H9 (cell line): ENCODE measurements around the gene GPR12. TPM values are rescaled to one million over a fixed set of nuclear protein-coding genes. Genes with fewer than 3 reads are reported as not detected.
A peak's percentile ranks its signal among the peaks of the same experiment; 100 is the strongest.

Source experiments
- DNase-seq: peaks from one replicate; pipeline ENCODE4 v3.0.0-alpha.2; 2017
- H2AFZ ChIP-seq: one replicate; pipeline ENCODE4 v1.6.1; 2013; ENCODE audit warnings: mild to moderate bottlenecking, low read length, control low read depth, moderate library complexity
- H2AK5ac ChIP-seq: 2 replicates; pipeline ENCODE4 v1.6.1; 2013; ENCODE audit warnings: low read length, control low read depth, mixed read lengths; ENCODE audit not compliant: insufficient read length
- H2BK120ac ChIP-seq: one replicate; pipeline ENCODE4 v1.6.1; 2013; ENCODE audit warnings: low read depth, mild to moderate bottlenecking, low read length, control low read depth, inconsistent platforms; ENCODE audit not compliant: poor library complexity, severe bottlenecking
- H2BK12ac ChIP-seq: 2 replicates; pipeline ENCODE4 v1.6.1; 2013; ENCODE audit warnings: low read length, control low read depth, mixed read lengths, low read depth; ENCODE audit not compliant: insufficient read length
- H2BK15ac ChIP-seq: 2 replicates; pipeline ENCODE4 v1.6.1; 2013; ENCODE audit warnings: low read depth, low read length, control low read depth
- H2BK20ac ChIP-seq: one replicate; pipeline ENCODE4 v1.6.1; 2013; ENCODE audit warnings: low read depth, mild to moderate bottlenecking, low read length, control low read depth, inconsistent platforms; ENCODE audit not compliant: poor library complexity, severe bottlenecking
- H2BK5ac ChIP-seq: 2 replicates; pipeline ENCODE4 v1.6.1; 2013; ENCODE audit warnings: low read length, control low read depth, mixed read lengths; ENCODE audit not compliant: insufficient read length
- H3K14ac ChIP-seq: 2 replicates; pipeline ENCODE4 v1.6.1; 2013; ENCODE audit warnings: low read length, control low read depth; ENCODE audit not compliant: insufficient read depth
- H3K18ac ChIP-seq: 2 replicates; pipeline ENCODE4 v1.6.1; 2013; ENCODE audit warnings: low read depth, mild to moderate bottlenecking, mixed read lengths, low read length, control low read depth; ENCODE audit not compliant: insufficient read length
- H3K23ac ChIP-seq: 2 replicates; pipeline ENCODE4 v1.6.1; 2013; ENCODE audit warnings: low read length, control low read depth, mixed read lengths, low read depth; ENCODE audit not compliant: insufficient read length
- H3K23me2 ChIP-seq: 2 replicates; pipeline ENCODE4 v1.6.1; 2013; ENCODE audit warnings: low read depth, mild to moderate bottlenecking, mixed read lengths, low read length, control low read depth; ENCODE audit not compliant: insufficient read length, poor library complexity, severe bottlenecking
- H3K27ac ChIP-seq: 2 replicates; pipeline ENCODE4 v1.5.1; 2013; ENCODE audit warnings: low read length, control low read depth, mixed read lengths, low read depth; ENCODE audit not compliant: insufficient read length
- H3K27me3 ChIP-seq: 2 replicates; pipeline ENCODE4 v1.6.1; 2013; ENCODE audit warnings: low read length, control low read depth, inconsistent platforms; ENCODE audit not compliant: insufficient read depth
- H3K4ac ChIP-seq: 2 replicates; pipeline ENCODE4 v1.6.1; 2013; ENCODE audit warnings: low read depth, mild to moderate bottlenecking, control low read depth, inconsistent platforms, low read length, moderate library complexity
- H3K4me1 ChIP-seq: 2 replicates; pipeline ENCODE4 v1.6.1; 2013; ENCODE audit warnings: low read length, control low read depth, inconsistent platforms; ENCODE audit not compliant: insufficient read depth
- H3K4me2 ChIP-seq: 2 replicates; pipeline ENCODE4 v1.6.1; 2013; ENCODE audit warnings: low read length, control low read depth, mixed read lengths; ENCODE audit not compliant: insufficient read length, insufficient read depth
- H3K56ac ChIP-seq: 2 replicates; pipeline ENCODE4 v1.6.1; 2013; ENCODE audit warnings: low read depth, mild to moderate bottlenecking, mixed read lengths, low read length, control low read depth; ENCODE audit not compliant: insufficient read length
- H3K79me1 ChIP-seq: 2 replicates; pipeline ENCODE4 v1.6.1; 2013; ENCODE audit warnings: low read depth, mild to moderate bottlenecking, moderate library complexity, low read length, control low read depth, inconsistent platforms; ENCODE audit not compliant: insufficient read depth, poor library complexity, severe bottlenecking
- H3K79me2 ChIP-seq: 2 replicates; pipeline ENCODE4 v1.6.1; 2013; ENCODE audit warnings: low read length, control low read depth, inconsistent platforms; ENCODE audit not compliant: insufficient read depth
- H3K9ac ChIP-seq: 2 replicates; pipeline ENCODE4 v1.6.1; 2013; ENCODE audit warnings: low read length, control low read depth, mixed read lengths; ENCODE audit not compliant: insufficient read length; ENCODE audit errors: extremely low read depth
- H3K9me3 ChIP-seq: one replicate; pipeline ENCODE4 v1.6.1; 2013; ENCODE audit warnings: low read depth, low read length, inconsistent platforms; ENCODE audit not compliant: control insufficient read depth
- H3T11ph ChIP-seq: one replicate; pipeline ENCODE4 v1.6.1; 2013; ENCODE audit warnings: mild to moderate bottlenecking, low read length, control low read depth, inconsistent platforms
- H4K20me1 ChIP-seq: one replicate; pipeline ENCODE4 v1.6.1; 2013; ENCODE audit not compliant: control insufficient read depth, insufficient read length, insufficient read depth
- H4K5ac ChIP-seq: 2 replicates; pipeline ENCODE4 v1.6.1; 2013; ENCODE audit warnings: low read depth, mild to moderate bottlenecking, mixed read lengths, low read length, control low read depth; ENCODE audit not compliant: insufficient read length
- H4K8ac ChIP-seq: replicated peaks from 2 replicates; pipeline ENCODE4 v1.6.1; 2013; ENCODE audit warnings: low read length, control low read depth, mixed read lengths, low read depth; ENCODE audit not compliant: insufficient read length
- H4K91ac ChIP-seq: 2 replicates; pipeline ENCODE4 v1.6.1; 2013; ENCODE audit warnings: low read depth, mild to moderate bottlenecking, moderate library complexity, mixed read lengths, low read length, control low read depth; ENCODE audit not compliant: insufficient read length
- H3K27ac Mint-ChIP-seq, 3 experiments: 2 replicates in 2 of 3; 3 replicates in 1 of 3; pipeline ENCODE4 v1.8.0; 2020 to 2021; ENCODE audit warnings: mixed read lengths in 3 of 3, mild to moderate bottlenecking in 1 of 3, moderate library complexity in 1 of 3
- H3K27me3 Mint-ChIP-seq: 2 replicates; pipeline ENCODE4 v1.8.0; 2021; ENCODE audit warnings: low read depth, mild to moderate bottlenecking, moderate library complexity, mixed read lengths
- H3K36me3 Mint-ChIP-seq, 3 experiments: 2 replicates in 2 of 3; 3 replicates in 1 of 3; pipeline ENCODE4 v1.8.0; 2020 to 2021; ENCODE audit warnings: low read depth in 3 of 3, mixed read lengths in 3 of 3; ENCODE audit not compliant: insufficient read depth in 1 of 3
- H3K4me1 Mint-ChIP-seq, 2 experiments: 2 replicates each; pipeline ENCODE4 v1.8.0; 2020; ENCODE audit warnings: mixed read lengths in 2 of 2
- H3K4me3 Mint-ChIP-seq, 2 experiments: 2 replicates in 1 of 2; 3 replicates in 1 of 2; pipeline ENCODE4 v1.8.0; 2020 to 2021; ENCODE audit warnings: mild to moderate bottlenecking in 2 of 2, mixed read lengths in 2 of 2, moderate library complexity in 1 of 2
- H3K9me3 Mint-ChIP-seq, 2 experiments: 2 replicates in 1 of 2; 3 replicates in 1 of 2; pipeline ENCODE4 v1.8.0; 2020; ENCODE audit warnings: mild to moderate bottlenecking in 2 of 2, mixed read lengths in 2 of 2, moderate library complexity in 1 of 2
- CTCF ChIP-seq: fragments of 200-600 bp; sonication (generic); conservative IDR thresholded peaks from 3 replicates; pipeline ENCODE4 v1.8.0; 2021; ENCODE audit warnings: antibody characterized with exemption, mild to moderate bottlenecking
- WGBS: extraction: QIAGEN DNeasy Blood & Tissue Kit; methylation state at CpG from one replicate; pipeline ENCODE4 v1.1.7; 2013; ENCODE audit warnings: missing lambda C conversion rate, low lambda C conversion rate, mixed read lengths; ENCODE audit not compliant: insufficient read length; ENCODE audit errors: extremely low coverage; 5-methylcytosine and 5-hydroxymethylcytosine counted together
- total RNA-seq: library from RNA; stranded (reverse); gene quantifications from 2 replicates; pipeline ENCODE4 v1.2.1, GENCODE V29; 2021

GPR12 gene
- total RNA-seq, 1 experiment from 2014 or later = not detected

DNA sequence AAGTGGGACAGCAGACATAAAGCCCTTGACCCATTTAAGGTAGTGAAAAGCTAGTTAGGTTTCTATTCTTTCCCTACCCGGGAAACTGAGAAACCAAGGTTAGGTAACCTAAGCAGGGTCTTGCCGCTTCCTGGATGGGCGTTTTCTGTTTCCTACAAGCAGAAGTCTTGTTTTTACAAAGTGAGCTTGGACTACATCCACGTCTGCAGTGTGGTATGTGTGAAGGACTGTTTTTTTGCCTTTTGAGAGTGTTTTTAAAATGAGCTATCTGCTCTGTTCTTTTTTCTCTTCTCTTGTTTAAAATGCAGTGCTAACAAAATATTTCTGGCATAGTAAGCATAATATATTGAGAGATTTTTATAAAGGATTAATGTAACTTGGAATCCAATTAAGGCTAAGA lies 49.4 kb downstream of the GPR12 start:
- H3K56ac ChIP-seq = no peak overlapping the region
- Mint-ChIP-seq H3K27me3 (peaks cover 9% of the 10 kb centered on the region), H3K27ac (peak overlapping the region in 1 of 3 experiments; percentile 37; a peak in 1 of 7 replicates), H3K9me3 (peaks cover 14 to 16% of the 10 kb centered on the region in 2 experiments), H3K4me1 (peaks cover 20 to 24% of the 10 kb centered on the region in 2 experiments), H3K4me3 (no peak overlapping the region), H3K36me3 (peaks cover 5 to 11% (median 5%) of the 10 kb centered on the region in 3 experiments; a peak in 6 of 7 replicates)
- no peak overlapping the region for H2AFZ ChIP-seq
- no peak overlapping the region for H2BK12ac ChIP-seq
- H3K79me1 ChIP-seq = no peaks in the 10 kb centered on the region
- no peak overlapping the region for H3K9ac ChIP-seq
- no peak overlapping the region for H3K4ac ChIP-seq
- H4K20me1 ChIP-seq = peaks cover 4% of the 10 kb centered on the region
- H3K14ac ChIP-seq = no peak overlapping the region
- WGBS = no CpG with 5 or more reads among the region's 4 CpGs
- no peak overlapping the region for H2BK15ac ChIP-seq
- no peak overlapping the region for H3K4me2 ChIP-seq
- no peak overlapping the region for H4K5ac ChIP-seq
- H3K79me2 ChIP-seq = no peaks in the 10 kb centered on the region
- DNase-seq = no peak
- no peak overlapping the region for H2BK120ac ChIP-seq
- H3K23me2 ChIP-seq = no peaks in the 10 kb centered on the region
- H2AK5ac ChIP-seq = no peak overlapping the region
- no peak overlapping the region for H3T11ph ChIP-seq
- no peaks in the 10 kb centered on the region for H3K27me3 ChIP-seq
- H3K9me3 ChIP-seq = no peaks in the 10 kb centered on the region
- H3K18ac ChIP-seq = no peak overlapping the region
- H3K27ac ChIP-seq = no peak overlapping the region
- H3K23ac ChIP-seq = no peak overlapping the region
- H2BK20ac ChIP-seq = no peak overlapping the region
- H4K91ac ChIP-seq = no peak overlapping the region
- H2BK5ac ChIP-seq = no peak overlapping the region
- no peak for TF ChIP-seq CTCF
- no peak overlapping the region for H4K8ac ChIP-seq
- H3K4me1 ChIP-seq = no peaks in the 10 kb centered on the region
